Tibial artery (tissue), 4 donors: Measurements from ENCODE around the gene MTHFD2.

ENCODE experiments used
- DNase-seq, 2 donors: peaks; one replicate each; pipeline ENCODE4 v3.0.0-alpha.2; 2019
- H3K27ac ChIP-seq, 2 donors: fragments of 200-600 bp; sonication (generic) in 1 of 2; 1 replicate in 1 of 2; 2 replicates in 1 of 2; pipeline ENCODE4 v1.5.1; 2018 to 2019; ENCODE audit warnings: mild to moderate bottlenecking in 1 of 2
- H3K27me3 ChIP-seq, 2 donors: fragments of 200-600 bp; sonication (generic) in 1 of 2; one replicate each; pipeline versions ENCODE4 v1.5.1 to v1.6.0; 2016 to 2019
- H3K36me3 ChIP-seq, 3 donors: fragments of 200-600 bp; sonication (generic) in 2 of 3; one replicate each; pipeline ENCODE4 v1.5.1; 2016 to 2019; ENCODE audit warnings: mild to moderate bottlenecking in 2 of 3
- H3K4me1 ChIP-seq, 4 donors: fragments of 200-600 bp; sonication (generic) in 2 of 4; 1 replicate in 3 of 4; 2 replicates in 1 of 4; pipeline ENCODE4 v1.5.1; 2016 to 2019
- H3K4me3 ChIP-seq, 2 donors: fragments of 200-600 bp; sonication (generic) in 1 of 2; 1 replicate in 1 of 2; 2 replicates in 1 of 2; pipeline ENCODE4 v1.5.1; 2018 to 2019; ENCODE audit warnings: mild to moderate bottlenecking in 2 of 2
- H3K9me3 ChIP-seq, 3 donors: fragments of 200-600 bp; sonication (generic) in 1 of 3; one replicate each; pipeline ENCODE4 v1.5.1; 2016 to 2019
- CTCF ChIP-seq, 2 experiments: fragments of 200-600 bp in 1 of 2; fragments of 450-650 bp in 1 of 2; IDR thresholded peaks; one replicate each; pipeline ENCODE4 v1.5.1; 2017 to 2019; ENCODE audit warnings: antibody characterized with exemption in 2 of 2, mild to moderate bottlenecking in 1 of 2, moderate library complexity in 1 of 2
- intact Hi-C: fragments of 100-400 bp; cut with DNase I; formaldehyde crosslinking; loops from one replicate; pipeline ENCODE4 v1.15.0; 2023; ENCODE audit warnings: low total_unique reads

MTHFD2 gene

GRCh38 chr2:74232426-74232825 lies 34.0 kb downstream of the MTHFD2 start:
- DNase-seq, result peak in 1 of 2 donors; percentile 56
- no peak for TF ChIP-seq CTCF (IDR thresholded peaks at IDR 0.05)
- H3K9me3 ChIP-seq, result no peaks in the 10 kb centered on the region
- no peaks in the 10 kb centered on the region for H3K27me3 ChIP-seq
- H3K4me3 ChIP-seq, result no peak overlapping the region
- no peak overlapping the region for H3K27ac ChIP-seq
- H3K36me3 ChIP-seq, result peaks cover 0 to 18% (median 0%) of the 10 kb centered on the region in 3 donors
- intact Hi-C loops, result no loop called here
- peaks cover 0 to under 1% (median 0%) of the 10 kb centered on the region in 4 donors for H3K4me1 ChIP-seq

- H3K4me1 ChIP-seq, result peaks cover 0 to 1% (median 0%) of the 10 kb centered on the region in 4 donors
- H3K27me3 ChIP-seq, result no peaks in the 10 kb centered on the region
- H3K36me3 ChIP-seq, result peaks cover 0 to 18% (median 0%) of the 10 kb centered on the region in 3 donors
- TF ChIP-seq CTCF (IDR thresholded peaks at IDR 0.05), result no peak
- no peak for DNase-seq
- no peaks in the 10 kb centered on the region for H3K9me3 ChIP-seq
- intact Hi-C loops, result no loop called here
- no peak overlapping the region for H3K4me3 ChIP-seq
- no peak overlapping the region for H3K27ac ChIP-seq
These were observed 35.2 kb downstream of the MTHFD2 start for GRCh38 chr2:74233648-74234047.

GRCh38 chr2:74235041-74235440 lies 36.6 kb downstream of the MTHFD2 start:
- Histone ChIP-seq H3K4me1 (peaks cover 0 to 4% (median 0%) of the 10 kb centered on the region in 4 donors), H3K4me3 (no peak overlapping the region), H3K27me3 (no peaks in the 10 kb centered on the region), H3K36me3 (peaks cover 0 to 18% (median 0%) of the 10 kb centered on the region in 3 donors), H3K9me3 (peaks cover 0 to 3% (median 0%) of the 10 kb centered on the region in 3 donors), H3K27ac (no peak overlapping the region)
- TF ChIP-seq CTCF (IDR thresholded peaks at IDR 0.05), result no peak
- intact Hi-C loops, result no loop called here
- peak in 1 of 2 donors; percentile 24 for DNase-seq

GRCh38 chr2:74238879-74239278 lies 40.5 kb downstream of the MTHFD2 start:
- peak in 1 of 2 donors; percentile 20 for DNase-seq
- TF ChIP-seq CTCF (IDR thresholded peaks at IDR 0.05), result no peak
- peaks cover 0 to 10% (median 0%) of the 10 kb centered on the region in 3 donors for H3K36me3 ChIP-seq
- H3K4me3 ChIP-seq, result no peak overlapping the region
- no peaks in the 10 kb centered on the region for H3K27me3 ChIP-seq
- intact Hi-C loops, result no loop called here
- no peak overlapping the region for H3K27ac ChIP-seq
- peaks cover 0 to 3% (median 0%) of the 10 kb centered on the region in 3 donors for H3K9me3 ChIP-seq
- peaks cover 0 to 4% (median 0%) of the 10 kb centered on the region in 4 donors for H3K4me1 ChIP-seq

- TF ChIP-seq CTCF (IDR thresholded peaks at IDR 0.05), result no peak
- Histone ChIP-seq H3K27me3 (no peaks in the 10 kb centered on the region), H3K9me3 (peaks cover 0 to 3% (median 0%) of the 10 kb centered on the region in 3 donors), H3K4me1 (peaks cover 0 to 4% (median 0%) of the 10 kb centered on the region in 4 donors), H3K4me3 (no peak overlapping the region), H3K27ac (no peak overlapping the region), H3K36me3 (peaks cover 0 to 10% (median 0%) of the 10 kb centered on the region in 3 donors)
- peak in 1 of 2 donors; percentile 49 for DNase-seq
- intact Hi-C loops, result no loop called here
These were observed 40.9 kb downstream of the MTHFD2 start for GRCh38 chr2:74239346-74239745.
